22Rv1 (cell line): ENCODE data around the gene ARMH2.

Source experiments
- CTCF ChIP-seq: fragments of 450-650 bp; IDR thresholded peaks from 2 replicates; pipeline ENCODE4 v1.5.1; 2017; ENCODE audit warnings: mild to moderate bottlenecking
- ZFX ChIP-seq: fragments of 450-650 bp; IDR thresholded peaks from 2 replicates; pipeline ENCODE4 v1.6.1; 2017; ENCODE audit warnings: antibody characterized with exemption, borderline replicate concordance

GRCh38 chr6:24796616-24797290 is 2.0 kb downstream of the ARMH2 start:
- TF ChIP-seq CTCF (no peak), ZFX (no peak)
